ENCODE results near the gene IL18. TPM values are rescaled to one million over a fixed set of nuclear protein-coding genes. Genes with fewer than 3 reads are reported as not detected.
"Not testable (repeated sequence)": the region's sequence is repeated elsewhere in the genome, so short reads cannot be mapped to it uniquely, and the experiment has no call there.

Gene IL18
- total and polyA plus RNA-seq, 2 donors, result 7.3 to 22.4 TPM

DNA sequence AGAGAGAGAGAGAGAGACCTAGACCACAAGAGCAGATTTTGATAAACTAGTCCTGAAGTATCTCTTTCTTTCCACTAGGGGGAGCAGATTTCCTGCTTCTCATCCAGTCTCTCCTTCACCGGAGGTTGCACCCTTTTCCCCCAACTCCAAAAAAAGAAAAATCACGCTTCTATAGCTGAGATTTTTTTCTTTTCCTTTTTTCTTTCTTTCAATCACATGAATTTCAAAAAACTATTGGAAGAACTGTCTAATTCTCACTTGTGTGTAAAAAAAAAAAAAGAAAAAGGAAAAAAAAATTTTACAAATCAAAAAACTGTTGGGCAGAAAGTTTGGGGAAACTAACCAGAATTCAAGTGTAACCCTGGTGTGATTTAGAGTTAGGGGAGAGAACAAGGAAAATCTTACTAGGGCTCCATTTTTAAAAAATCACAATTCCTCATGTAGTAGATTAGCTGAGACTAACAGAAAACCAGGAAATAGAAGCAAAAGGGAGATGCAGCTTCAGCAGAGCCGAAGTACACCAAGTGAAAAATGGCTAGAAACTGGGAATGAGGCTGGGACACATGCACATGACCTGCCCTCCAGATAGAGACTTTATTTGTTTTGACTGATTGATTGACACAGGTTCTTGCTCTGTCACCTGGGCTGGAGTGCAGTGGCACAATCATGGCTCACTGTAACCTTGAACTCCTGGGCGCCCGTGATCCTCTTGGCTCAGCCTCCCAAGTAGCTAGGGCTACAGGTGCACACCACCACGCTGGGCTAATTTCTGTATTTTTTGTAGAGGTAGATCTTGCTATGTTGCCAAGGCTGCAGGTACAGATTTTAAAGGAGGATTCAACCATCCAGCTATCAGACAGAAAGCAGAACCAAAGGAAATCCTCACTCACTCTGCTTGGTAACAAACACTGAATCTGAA is 50.1 kb downstream of the IL18 start:
- no peaks in the 10 kb centered on the region for H3K36me3 ChIP-seq (ENCODE audit: control insufficient read depth in 2 of 2, insufficient read depth in 2 of 2, low read length in 1 of 2)
- no peaks in the 10 kb centered on the region for H3K9me3 ChIP-seq (ENCODE audit: control insufficient read depth in 2 of 2, insufficient read depth in 1 of 2, low read length in 1 of 2)
- H3K4me1 ChIP-seq (ENCODE audit: control insufficient read depth in 2 of 2, insufficient read depth in 2 of 2, low read length in 2 of 2), result peaks cover 0 to 3% of the 10 kb centered on the region in 2 donors
- H3K27me3 ChIP-seq (ENCODE audit: control insufficient read depth in 2 of 2, insufficient read depth in 1 of 2, low read length in 1 of 2), result no peaks in the 10 kb centered on the region
- H3K4me3 ChIP-seq (ENCODE audit: low read length in 2 of 2), result no peak overlapping the region
- H3K27ac ChIP-seq (ENCODE audit: low read depth in 1 of 2, low read length in 1 of 2), result no peak overlapping the region
- peak in 6 of 9 donors; percentile 9 to 62 (median 20) for DNase-seq (ENCODE audit: low read depth in 6 of 9, low spot score in 9 of 9)
- WGBS, result 67% methylated on average over 6 of the region's 6 CpGs

GRCh38 chr11:112106070-112106469 is 57.8 kb downstream of the IL18 start:
- no peak for DNase-seq (ENCODE audit: low read depth in 6 of 9, low spot score in 9 of 9)
- WGBS, result 99% methylated on average over 8 of the region's 8 CpGs
- Histone ChIP-seq H3K4me3 (ENCODE audit: low read length in 2 of 2) (no peak overlapping the region), H3K27ac (ENCODE audit: low read depth in 1 of 2, low read length in 1 of 2) (no peak overlapping the region), H3K27me3 (ENCODE audit: control insufficient read depth in 2 of 2, insufficient read depth in 1 of 2, low read length in 1 of 2) (no peaks in the 10 kb centered on the region), H3K9me3 (ENCODE audit: control insufficient read depth in 2 of 2, insufficient read depth in 1 of 2, low read length in 1 of 2) (no peaks in the 10 kb centered on the region), H3K4me1 (ENCODE audit: control insufficient read depth in 2 of 2, insufficient read depth in 2 of 2, low read length in 2 of 2) (no peaks in the 10 kb centered on the region), H3K36me3 (ENCODE audit: control insufficient read depth in 2 of 2, insufficient read depth in 2 of 2, low read length in 1 of 2) (no peaks in the 10 kb centered on the region)

GRCh38 chr11:112103446-112103845 is 60.4 kb downstream of the IL18 start:
- H3K36me3 ChIP-seq (ENCODE audit: control insufficient read depth in 2 of 2, insufficient read depth in 2 of 2, low read length in 1 of 2), result no peaks in the 10 kb centered on the region
- WGBS, result over 99% methylated on average over 6 of the region's 6 CpGs
- no peaks in the 10 kb centered on the region for H3K9me3 ChIP-seq (ENCODE audit: control insufficient read depth in 2 of 2, insufficient read depth in 1 of 2, low read length in 1 of 2)
- DNase-seq (ENCODE audit: low read depth in 6 of 9, low spot score in 9 of 9), result no peak
- H3K27me3 ChIP-seq (ENCODE audit: control insufficient read depth in 2 of 2, insufficient read depth in 1 of 2, low read length in 1 of 2), result no peaks in the 10 kb centered on the region
- no peak overlapping the region for H3K27ac ChIP-seq (ENCODE audit: low read depth in 1 of 2, low read length in 1 of 2)
- no peak overlapping the region for H3K4me3 ChIP-seq (ENCODE audit: low read length in 2 of 2)
- no peaks in the 10 kb centered on the region for H3K4me1 ChIP-seq (ENCODE audit: control insufficient read depth in 2 of 2, insufficient read depth in 2 of 2, low read length in 2 of 2)

DNA sequence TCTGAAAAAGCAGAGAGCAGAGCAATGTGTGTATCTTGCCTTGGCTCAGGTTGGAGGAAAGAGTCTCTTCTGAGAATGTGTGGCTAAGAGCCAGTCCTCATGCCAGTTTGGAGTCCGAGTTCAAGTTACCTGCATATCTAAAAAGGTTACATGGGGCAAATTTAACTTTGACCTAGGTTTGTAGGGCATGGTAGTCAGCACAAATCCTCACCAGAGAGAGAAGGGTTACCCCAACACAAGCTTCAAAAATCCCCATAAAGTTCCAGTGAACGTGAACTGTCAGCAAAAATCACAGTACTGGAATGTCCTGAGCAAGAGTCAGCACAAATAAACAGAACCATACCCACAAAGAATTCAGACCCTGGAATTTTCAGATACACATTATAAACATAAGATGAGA is 63.4 kb downstream of the IL18 start:
- H3K36me3 ChIP-seq (ENCODE audit: control insufficient read depth in 2 of 2, insufficient read depth in 2 of 2, low read length in 1 of 2), result peaks cover 4 to 10% of the 10 kb centered on the region in 2 donors
- H3K4me3 ChIP-seq (ENCODE audit: low read length in 2 of 2), result no peak overlapping the region
- H3K4me1 ChIP-seq (ENCODE audit: control insufficient read depth in 2 of 2, insufficient read depth in 2 of 2, low read length in 2 of 2), result no peaks in the 10 kb centered on the region
- DNase-seq (ENCODE audit: low read depth in 6 of 9, low spot score in 9 of 9), result no peak
- H3K9me3 ChIP-seq (ENCODE audit: control insufficient read depth in 2 of 2, insufficient read depth in 1 of 2, low read length in 1 of 2), result no peaks in the 10 kb centered on the region
- no peak overlapping the region for H3K27ac ChIP-seq (ENCODE audit: low read depth in 1 of 2, low read length in 1 of 2)
- WGBS, result 95% methylated on average over 2 of the region's 2 CpGs
- no peaks in the 10 kb centered on the region for H3K27me3 ChIP-seq (ENCODE audit: control insufficient read depth in 2 of 2, insufficient read depth in 1 of 2, low read length in 1 of 2)

GRCh38 chr11:112097734-112098528 is 66.0 kb downstream of the IL18 start:
- Histone ChIP-seq H3K27me3 (ENCODE audit: control insufficient read depth in 2 of 2, insufficient read depth in 1 of 2, low read length in 1 of 2) (no peaks in the 10 kb centered on the region), H3K27ac (ENCODE audit: low read depth in 1 of 2, low read length in 1 of 2) (no peak overlapping the region), H3K4me3 (ENCODE audit: low read length in 2 of 2) (no peak overlapping the region), H3K4me1 (ENCODE audit: control insufficient read depth in 2 of 2, insufficient read depth in 2 of 2, low read length in 2 of 2) (no peaks in the 10 kb centered on the region), H3K36me3 (ENCODE audit: control insufficient read depth in 2 of 2, insufficient read depth in 2 of 2, low read length in 1 of 2) (peaks cover 8 to 21% of the 10 kb centered on the region in 2 donors), H3K9me3 (ENCODE audit: control insufficient read depth in 2 of 2, insufficient read depth in 1 of 2, low read length in 1 of 2) (no peaks in the 10 kb centered on the region)
- WGBS, result 98% methylated on average over 11 of the region's 11 CpGs
- DNase-seq (ENCODE audit: low read depth in 6 of 9, low spot score in 9 of 9), result no peak

DNA sequence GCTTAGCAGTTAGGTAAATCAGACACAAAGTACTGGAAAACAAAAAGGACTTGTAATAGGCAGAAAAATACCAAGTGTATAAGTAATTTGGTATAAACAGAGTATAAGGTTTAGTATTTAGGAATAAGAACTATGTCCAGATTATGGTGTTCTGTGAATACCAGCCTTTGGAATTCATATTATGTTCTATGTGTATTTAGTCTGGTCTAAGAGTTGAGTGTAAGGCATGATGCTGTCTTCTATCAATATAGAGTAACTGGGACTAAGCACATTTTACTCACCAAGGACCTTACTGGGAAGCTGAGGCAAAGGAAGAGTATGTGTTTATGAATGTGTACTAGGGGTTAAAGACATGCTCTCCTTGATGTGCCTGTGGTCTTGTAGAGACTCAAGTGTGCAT is 67.7 kb downstream of the IL18 start:
- Histone ChIP-seq H3K36me3 (ENCODE audit: control insufficient read depth in 2 of 2, insufficient read depth in 2 of 2, low read length in 1 of 2) (peaks cover 22 to 37% of the 10 kb centered on the region in 2 donors), H3K27ac (ENCODE audit: low read depth in 1 of 2, low read length in 1 of 2) (no peak overlapping the region), H3K4me3 (ENCODE audit: low read length in 2 of 2) (no peak overlapping the region), H3K9me3 (ENCODE audit: control insufficient read depth in 2 of 2, insufficient read depth in 1 of 2, low read length in 1 of 2) (no peaks in the 10 kb centered on the region), H3K4me1 (ENCODE audit: control insufficient read depth in 2 of 2, insufficient read depth in 2 of 2, low read length in 2 of 2) (no peaks in the 10 kb centered on the region), H3K27me3 (ENCODE audit: control insufficient read depth in 2 of 2, insufficient read depth in 1 of 2, low read length in 1 of 2) (no peaks in the 10 kb centered on the region)
- no peak for DNase-seq (ENCODE audit: low read depth in 6 of 9, low spot score in 9 of 9)

DNA sequence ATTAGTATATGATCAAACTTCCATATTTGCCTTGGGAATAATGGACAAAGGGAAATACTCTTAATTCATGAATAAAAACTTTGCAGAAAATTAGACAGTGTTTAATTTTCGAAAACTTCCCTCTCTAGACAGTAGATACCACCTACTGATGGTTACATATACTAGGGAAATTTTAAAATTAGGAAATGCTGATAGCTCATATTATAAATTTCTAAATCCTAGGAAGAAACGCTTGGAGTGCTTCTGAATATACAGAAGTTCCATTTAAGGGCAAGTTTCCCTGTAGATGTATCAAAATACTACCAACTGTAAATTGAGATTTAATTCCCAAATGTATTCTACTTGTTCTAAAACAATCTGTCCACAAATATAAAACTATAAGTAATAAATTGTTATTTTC is 68.6 kb downstream of the IL18 start:
- H3K4me3 ChIP-seq (ENCODE audit: low read length in 2 of 2); H3K27me3 ChIP-seq (ENCODE audit: control insufficient read depth in 2 of 2, insufficient read depth in 1 of 2, low read length in 1 of 2); H3K27ac ChIP-seq (ENCODE audit: low read depth in 1 of 2, low read length in 1 of 2); H3K4me1 ChIP-seq (ENCODE audit: control insufficient read depth in 2 of 2, insufficient read depth in 2 of 2, low read length in 2 of 2); DNase-seq (ENCODE audit: low read depth in 6 of 9, low spot score in 9 of 9); H3K9me3 ChIP-seq (ENCODE audit: control insufficient read depth in 2 of 2, insufficient read depth in 1 of 2, low read length in 1 of 2): not testable (repeated sequence)
- peaks cover 29 to 46% of the 10 kb centered on the region in 2 donors for H3K36me3 ChIP-seq (ENCODE audit: control insufficient read depth in 2 of 2, insufficient read depth in 2 of 2, low read length in 1 of 2)
- WGBS, result over 99% methylated on average over 2 of the region's 2 CpGs
